HEK293 (cell line): ENCODE results near the gene CCDC88C.

Experiments used
- CTCF ChIA-PET: fragments of 350-600 bp; formaldehyde crosslinking; extraction: SDS; loops from one replicate; lab custom pipeline; 2021; ENCODE audit warnings: antibody characterized with exemption; lab: Yijun Ruan, JAX
- POLR2A ChIA-PET: fragments of 300-600 bp; formaldehyde crosslinking; extraction: SDS; loops from one replicate; lab custom pipeline; 2020; ENCODE audit warnings: antibody characterized with exemption, inconsistent platforms; lab: Yijun Ruan, JAX
- H3K27ac ChIP-seq: fragments of 200-500 bp; sonication (Bioruptor generic); 2 replicates; pipeline ENCODE4 v1.5.1; 2014; ENCODE audit warnings: low read depth, low read length, control low read depth, inconsistent platforms; ENCODE audit errors: extremely low read depth
- H3K36me3 ChIP-seq, 2 experiments: fragments of 200-500 bp in 1 of 2; sonication (Bioruptor generic) in 1 of 2; 1 replicate in 1 of 2; 2 replicates in 1 of 2; pipeline ENCODE4 v1.5.1; 2014 to 2017; ENCODE audit warnings: inconsistent platforms in 2 of 2, low read length in 2 of 2; ENCODE audit not compliant: control insufficient read depth in 2 of 2, insufficient read depth in 1 of 2
- H3K4me1 ChIP-seq: fragments of 200-500 bp; sonication (Bioruptor generic); 2 replicates; pipeline ENCODE4 v1.5.1; 2014; ENCODE audit warnings: mild to moderate bottlenecking, low read length, inconsistent platforms; ENCODE audit not compliant: control insufficient read depth, insufficient read depth
- H3K4me3 ChIP-seq: 2 replicates; pipeline ENCODE4 v1.5.1; 2011; ENCODE audit warnings: low read depth, mild to moderate bottlenecking, control low read depth, low read length, moderate library complexity
- H3K9me3 ChIP-seq: fragments of 200-500 bp; sonication (Bioruptor generic); 2 replicates; pipeline ENCODE4 v1.5.1; 2014; ENCODE audit warnings: low read depth, low read length, inconsistent platforms; ENCODE audit not compliant: control insufficient read depth, insufficient read depth
- AEBP2 ChIP-seq: fragments of 450-650 bp; formaldehyde crosslinking; IDR thresholded peaks from 2 replicates; pipeline ENCODE4 v1.5.1; 2016; ENCODE audit warnings: missing biosample characterization, missing genetic modification characterization, borderline replicate concordance
- ATF2 ChIP-seq: fragments of 450-650 bp; formaldehyde crosslinking; IDR thresholded peaks from 2 replicates; pipeline ENCODE4 v1.5.1; 2016; ENCODE audit warnings: missing biosample characterization, missing genetic modification characterization, low read depth
- BCL11A ChIP-seq: fragments of 450-650 bp; formaldehyde crosslinking; IDR thresholded peaks from 2 replicates; pipeline ENCODE4 v1.5.1; 2016; ENCODE audit warnings: low read depth, missing biosample characterization, missing genetic modification characterization
- EGR2 ChIP-seq: fragments of 450-650 bp; formaldehyde crosslinking; IDR thresholded peaks from 2 replicates; pipeline ENCODE4 v1.5.1; 2016; ENCODE audit warnings: low read depth, missing biosample characterization, missing genetic modification characterization
- INSM2 ChIP-seq: fragments of 450-650 bp; formaldehyde crosslinking; IDR thresholded peaks from 2 replicates; pipeline ENCODE4 v1.5.1; 2016; ENCODE audit warnings: missing biosample characterization, missing genetic modification characterization
- KLF7 ChIP-seq: fragments of 450-650 bp; formaldehyde crosslinking; IDR thresholded peaks from 2 replicates; pipeline ENCODE4 v1.5.1; 2016; ENCODE audit warnings: missing biosample characterization, missing genetic modification characterization, borderline replicate concordance
- REPIN1 ChIP-seq: fragments of 450-650 bp; formaldehyde crosslinking; IDR thresholded peaks from 2 replicates; pipeline ENCODE4 v1.5.1; 2017; ENCODE audit warnings: missing biosample characterization, missing genetic modification characterization, low read depth
- ZBTB6 ChIP-seq: fragments of 450-650 bp; formaldehyde crosslinking; IDR thresholded peaks from 2 replicates; pipeline ENCODE4 v1.5.1; 2017; ENCODE audit warnings: missing biosample characterization, missing genetic modification characterization
- ZBTB8A ChIP-seq: fragments of 450-650 bp; formaldehyde crosslinking; IDR thresholded peaks from 2 replicates; pipeline ENCODE4 v1.5.1; 2016; ENCODE audit warnings: missing biosample characterization, missing genetic modification characterization
- ZNF202 ChIP-seq: fragments of 450-650 bp; formaldehyde crosslinking; IDR thresholded peaks from 2 replicates; pipeline ENCODE4 v1.5.1; 2016; ENCODE audit warnings: missing biosample characterization, missing genetic modification characterization, borderline replicate concordance
- ZNF449 ChIP-seq: fragments of 450-650 bp; formaldehyde crosslinking; IDR thresholded peaks from 2 replicates; pipeline ENCODE4 v1.5.1; 2017; ENCODE audit warnings: missing biosample characterization, mild to moderate bottlenecking, missing genetic modification characterization, moderate library complexity
- ZNF488 ChIP-seq: fragments of 450-650 bp; formaldehyde crosslinking; IDR thresholded peaks from 2 replicates; pipeline ENCODE4 v1.5.1; 2016; ENCODE audit warnings: missing biosample characterization, missing genetic modification characterization
- ZNF548 ChIP-seq: fragments of 450-650 bp; formaldehyde crosslinking; IDR thresholded peaks from 2 replicates; pipeline ENCODE4 v1.5.1; 2016; ENCODE audit warnings: missing biosample characterization, missing genetic modification characterization
- ZNF692 ChIP-seq: fragments of 450-650 bp; formaldehyde crosslinking; IDR thresholded peaks from 2 replicates; pipeline ENCODE4 v1.5.1; 2016; ENCODE audit warnings: missing biosample characterization, missing genetic modification characterization
- ZNF785 ChIP-seq: fragments of 450-650 bp; formaldehyde crosslinking; IDR thresholded peaks from 2 replicates; pipeline ENCODE4 v1.5.1; 2016; ENCODE audit warnings: missing biosample characterization, missing genetic modification characterization
- ZNF843 ChIP-seq: fragments of 450-650 bp; formaldehyde crosslinking; IDR thresholded peaks from 2 replicates; pipeline ENCODE4 v1.5.1; 2016; ENCODE audit warnings: missing biosample characterization, missing genetic modification characterization

The CCDC88C gene

GRCh38 chr14:91323031-91323430, 94.6 kb downstream of the CCDC88C start (continued):
- no peak for TF ChIP-seq INSM2 (tag by site-specific recombination)
- no peak for TF ChIP-seq ZNF488
- TF ChIP-seq ATF2 (tag by site-specific recombination): no peak
- TF ChIP-seq EGR2 (tag by site-specific recombination): no peak

GRCh38 chr14:91322623-91323022, 95.0 kb downstream of the CCDC88C start:
- no peak overlapping the region for H3K27ac ChIP-seq

More at GRCh38 chr14:91322623-91323022, 95.0 kb downstream of the CCDC88C start:
- ChIA-PET CTCF (interaction anchor here (0.7 to 9.5 kb wide), 8 partner anchors 10 to 131 kb away, joined by 3 to 77 read pairs (median 4); partner anchors contain the start of gene CCDC88C), POLR2A (no interaction called here)
- Histone ChIP-seq H3K4me3 (no peak overlapping the region), H3K36me3 (peaks cover 3 to 33% of the 10 kb centered on the region in 2 experiments; a peak in 2 of 3 replicates), H3K9me3 (no peaks in the 10 kb centered on the region), H3K4me1 (peaks cover under 1% of the 10 kb centered on the region)
- TF ChIP-seq ATF2 (tag by site-specific recombination) (no peak), BCL11A (tag by site-specific recombination) (no peak), ZNF548 (tag by site-specific recombination) (no peak), ZBTB6 (tag by site-specific recombination) (no peak), ZNF785 (tag by site-specific recombination) (no peak), ZNF202 (tag by site-specific recombination) (no peak), REPIN1 (tag by site-specific recombination) (no peak), ZNF843 (no peak), ZNF449 (tag by site-specific recombination) (no peak), KLF7 (tag by site-specific recombination) (no peak), AEBP2 (tag by site-specific recombination) (no peak), ZNF692 (no peak), ZBTB8A (tag by site-specific recombination) (no peak)
